NCI-H1105 (cell line): ENCODE measurements around the gene CIZ1.
"Not testable (repeated sequence)": the region's sequence is repeated elsewhere in the genome, so short reads cannot be mapped to it uniquely, and the experiment has no call there.

ENCODE experiments used
- DNase-seq: peaks from one replicate; lab custom pipeline; 2025; lab: John Stamatoyannopoulos, UW

Gene CIZ1

GRCh38 chr9:128190516-128191405, 611 bp downstream of the CIZ1 start:
- no peak for DNase-seq

- DNase-seq: no peak
Observed at GRCh38 chr9:128190013-128190412, 1.4 kb downstream of the CIZ1 start.

GRCh38 chr9:128188209-128188608, 3.2 kb downstream of the CIZ1 start:
- DNase-seq: no peak

- DNase-seq: no peak
Observed at GRCh38 chr9:128187361-128187760, 4.0 kb downstream of the CIZ1 start.

- no peak for DNase-seq
Observed at GRCh38 chr9:128185979-128186965, 5.1 kb downstream of the CIZ1 start.

- no peak for DNase-seq
Observed at GRCh38 chr9:128182893-128183588, 8.3 kb downstream of the CIZ1 start.

GRCh38 chr9:128181480-128181879, 9.9 kb downstream of the CIZ1 start:
- DNase-seq: not testable (repeated sequence)

GRCh38 chr9:128180447-128180846, 10.9 kb downstream of the CIZ1 start:
- DNase-seq: no peak

GRCh38 chr9:128180001-128180400, 11.4 kb downstream of the CIZ1 start:
- DNase-seq: no peak

GRCh38 chr9:128178806-128179431, 12.5 kb downstream of the CIZ1 start:
- no peak for DNase-seq

- no peak for DNase-seq
Observed at GRCh38 chr9:128175726-128176125, 15.6 kb downstream of the CIZ1 start.

- DNase-seq: no peak
Observed at GRCh38 chr9:128175102-128175563, 16.2 kb downstream of the CIZ1 start.

GRCh38 chr9:128174062-128174461, 17.3 kb downstream of the CIZ1 start:
- no peak for DNase-seq

GRCh38 chr9:128169925-128170324, 21.4 kb downstream of the CIZ1 start:
- DNase-seq: no peak

GRCh38 chr9:128169492-128169891, 21.9 kb downstream of the CIZ1 start:
- no peak for DNase-seq

- no peak for DNase-seq
Observed at GRCh38 chr9:128168731-128169308, 22.6 kb downstream of the CIZ1 start.

GRCh38 chr9:128167209-128167608, 24.2 kb downstream of the CIZ1 start:
- no peak for DNase-seq

- DNase-seq: no peak
Observed at GRCh38 chr9:128166169-128166568, 25.2 kb downstream of the CIZ1 start.

GRCh38 chr9:128164307-128164885, 27.0 kb downstream of the CIZ1 start:
- DNase-seq: no peak

GRCh38 chr9:128163523-128164306, 27.7 kb downstream of the CIZ1 start:
- no peak for DNase-seq
